ENCODE results near the gene AFF3. TPM values are rescaled to one million over a fixed set of nuclear protein-coding genes. Genes with fewer than 3 reads are reported as not detected.

Gene AFF3
- total RNA-seq, 1 donor from 2014 or later, result 12.2 TPM

- DNase-seq (ENCODE audit: low spot score), result no peak
- Mint-ChIP-seq H3K27ac (ENCODE audit: unreplicated experiment) (no peak overlapping the region), H3K4me1 (ENCODE audit: unreplicated experiment) (peaks cover 5% of the 10 kb centered on the region), H3K36me3 (ENCODE audit: low read depth, unreplicated experiment) (peaks cover 4% of the 10 kb centered on the region), H3K4me3 (ENCODE audit: unreplicated experiment) (no peak overlapping the region), H3K27me3 (ENCODE audit: unreplicated experiment) (peaks cover 3% of the 10 kb centered on the region), H3K9me3 (ENCODE audit: unreplicated experiment) (no peaks in the 10 kb centered on the region)
- TF ChIP-seq CTCF (IDR thresholded peaks at IDR 0.05; ENCODE audit: unreplicated experiment), result no peak
Observed at GRCh38 chr2:100062336-100062735, 80.1 kb downstream of the AFF3 start.

- Mint-ChIP-seq H3K4me3 (ENCODE audit: unreplicated experiment) (no peak overlapping the region), H3K27me3 (ENCODE audit: unreplicated experiment) (peaks cover 3% of the 10 kb centered on the region), H3K36me3 (ENCODE audit: low read depth, unreplicated experiment) (peaks cover 4% of the 10 kb centered on the region), H3K27ac (ENCODE audit: unreplicated experiment) (no peak overlapping the region), H3K4me1 (ENCODE audit: unreplicated experiment) (no peaks in the 10 kb centered on the region), H3K9me3 (ENCODE audit: unreplicated experiment) (no peaks in the 10 kb centered on the region)
- no peak for DNase-seq (ENCODE audit: low spot score)
- no peak for TF ChIP-seq CTCF (IDR thresholded peaks at IDR 0.05; ENCODE audit: unreplicated experiment)
Observed at GRCh38 chr2:100060875-100061274, 81.5 kb downstream of the AFF3 start.

- H3K27me3 Mint-ChIP-seq (ENCODE audit: unreplicated experiment), result peaks cover 3% of the 10 kb centered on the region
- no peak overlapping the region for H3K4me3 Mint-ChIP-seq (ENCODE audit: unreplicated experiment)
- no peak for DNase-seq (ENCODE audit: low spot score)
- H3K9me3 Mint-ChIP-seq (ENCODE audit: unreplicated experiment), result no peaks in the 10 kb centered on the region
- H3K27ac Mint-ChIP-seq (ENCODE audit: unreplicated experiment), result no peak overlapping the region
- peaks cover 4% of the 10 kb centered on the region for H3K36me3 Mint-ChIP-seq (ENCODE audit: low read depth, unreplicated experiment)
- no peaks in the 10 kb centered on the region for H3K4me1 Mint-ChIP-seq (ENCODE audit: unreplicated experiment)
- TF ChIP-seq CTCF (IDR thresholded peaks at IDR 0.05; ENCODE audit: unreplicated experiment), result no peak
Observed at GRCh38 chr2:100059638-100060037, 82.8 kb downstream of the AFF3 start.

- H3K27ac Mint-ChIP-seq (ENCODE audit: unreplicated experiment), result no peak overlapping the region
- no peaks in the 10 kb centered on the region for H3K36me3 Mint-ChIP-seq (ENCODE audit: low read depth, unreplicated experiment)
- H3K9me3 Mint-ChIP-seq (ENCODE audit: unreplicated experiment), result no peaks in the 10 kb centered on the region
- no peak for DNase-seq (ENCODE audit: low spot score)
- no peak for TF ChIP-seq CTCF (IDR thresholded peaks at IDR 0.05; ENCODE audit: unreplicated experiment)
- H3K27me3 Mint-ChIP-seq (ENCODE audit: unreplicated experiment), result peaks cover 3% of the 10 kb centered on the region
- no peaks in the 10 kb centered on the region for H3K4me1 Mint-ChIP-seq (ENCODE audit: unreplicated experiment)
- no peak overlapping the region for H3K4me3 Mint-ChIP-seq (ENCODE audit: unreplicated experiment)
Observed at GRCh38 chr2:100057901-100058261, 84.5 kb downstream of the AFF3 start.

GRCh38 chr2:100054426-100054825 is 88.0 kb downstream of the AFF3 start:
- no peaks in the 10 kb centered on the region for H3K36me3 Mint-ChIP-seq (ENCODE audit: low read depth, unreplicated experiment)
- H3K4me1 Mint-ChIP-seq (ENCODE audit: unreplicated experiment), result peaks cover 2% of the 10 kb centered on the region
- H3K27me3 Mint-ChIP-seq (ENCODE audit: unreplicated experiment), result no peaks in the 10 kb centered on the region
- no peaks in the 10 kb centered on the region for H3K9me3 Mint-ChIP-seq (ENCODE audit: unreplicated experiment)
- DNase-seq (ENCODE audit: low spot score), result no peak
- H3K4me3 Mint-ChIP-seq (ENCODE audit: unreplicated experiment), result no peak overlapping the region
- H3K27ac Mint-ChIP-seq (ENCODE audit: unreplicated experiment), result no peak overlapping the region
- no peak for TF ChIP-seq CTCF (IDR thresholded peaks at IDR 0.05; ENCODE audit: unreplicated experiment)
